Measurements from ENCODE around the gene SLC6A11. TPM values are rescaled to one million over a fixed set of nuclear protein-coding genes. Genes with fewer than 3 reads are reported as not detected.

Gene SLC6A11
- total RNA-seq, 1 experiment from 2014 or later: not detected

- Histone ChIP-seq H3K27ac (ENCODE audit: low read depth, low read length, poor library complexity, severe bottlenecking) (no peak overlapping the region), H3K36me3 (ENCODE audit: insufficient read depth, low read length, poor library complexity, severe bottlenecking) (no peaks in the 10 kb centered on the region), H3K4me3 (ENCODE audit: low read depth, low read length, poor library complexity, severe bottlenecking) (no peak overlapping the region), H3K27me3 (replicated peaks; ENCODE audit: insufficient read depth, low read depth, low read length, poor library complexity) (peaks cover 26% of the 10 kb centered on the region), H3K4me1 (ENCODE audit: insufficient read depth, low read length, poor library complexity, severe bottlenecking) (no peaks in the 10 kb centered on the region), H3K9me3 (ENCODE audit: low read depth, low read length, poor library complexity, severe bottlenecking) (no peaks in the 10 kb centered on the region)
- DNase-seq (ENCODE audit: low spot score): no peak
- TF ChIP-seq, protein P1, sequence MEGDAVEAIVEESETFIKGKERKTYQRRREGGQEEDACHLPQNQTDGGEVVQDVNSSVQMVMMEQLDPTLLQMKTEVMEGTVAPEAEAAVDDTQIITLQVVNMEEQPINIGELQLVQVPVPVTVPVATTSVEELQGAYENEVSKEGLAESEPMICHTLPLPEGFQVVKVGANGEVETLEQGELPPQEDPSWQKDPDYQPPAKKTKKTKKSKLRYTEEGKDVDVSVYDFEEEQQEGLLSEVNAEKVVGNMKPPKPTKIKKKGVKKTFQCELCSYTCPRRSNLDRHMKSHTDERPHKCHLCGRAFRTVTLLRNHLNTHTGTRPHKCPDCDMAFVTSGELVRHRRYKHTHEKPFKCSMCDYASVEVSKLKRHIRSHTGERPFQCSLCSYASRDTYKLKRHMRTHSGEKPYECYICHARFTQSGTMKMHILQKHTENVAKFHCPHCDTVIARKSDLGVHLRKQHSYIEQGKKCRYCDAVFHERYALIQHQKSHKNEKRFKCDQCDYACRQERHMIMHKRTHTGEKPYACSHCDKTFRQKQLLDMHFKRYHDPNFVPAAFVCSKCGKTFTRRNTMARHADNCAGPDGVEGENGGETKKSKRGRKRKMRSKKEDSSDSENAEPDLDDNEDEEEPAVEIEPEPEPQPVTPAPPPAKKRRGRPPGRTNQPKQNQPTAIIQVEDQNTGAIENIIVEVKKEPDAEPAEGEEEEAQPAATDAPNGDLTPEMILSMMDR (conservative IDR thresholded peaks at IDR 0.05; ENCODE audit: low read depth, low read length): no peak
- TF ChIP-seq EZH2 (IDR thresholded peaks at IDR 0.05; ENCODE audit: borderline replicate concordance, low read depth, low read length, poor library complexity, severe bottlenecking): no peak
- no TSS peak for BruUV-seq (replicated peaks)
- ChIA-PET CTCF (no interaction called here), POLR2A (ENCODE audit: low non-redundant PET) (no interaction called here)
- intact Hi-C loops (cut with micrococcal nuclease; ENCODE audit: unreplicated experiment): no loop called here
Observed at GRCh38 chr3:10926256-10926810, 110.3 kb downstream of the SLC6A11 start.

DNA sequence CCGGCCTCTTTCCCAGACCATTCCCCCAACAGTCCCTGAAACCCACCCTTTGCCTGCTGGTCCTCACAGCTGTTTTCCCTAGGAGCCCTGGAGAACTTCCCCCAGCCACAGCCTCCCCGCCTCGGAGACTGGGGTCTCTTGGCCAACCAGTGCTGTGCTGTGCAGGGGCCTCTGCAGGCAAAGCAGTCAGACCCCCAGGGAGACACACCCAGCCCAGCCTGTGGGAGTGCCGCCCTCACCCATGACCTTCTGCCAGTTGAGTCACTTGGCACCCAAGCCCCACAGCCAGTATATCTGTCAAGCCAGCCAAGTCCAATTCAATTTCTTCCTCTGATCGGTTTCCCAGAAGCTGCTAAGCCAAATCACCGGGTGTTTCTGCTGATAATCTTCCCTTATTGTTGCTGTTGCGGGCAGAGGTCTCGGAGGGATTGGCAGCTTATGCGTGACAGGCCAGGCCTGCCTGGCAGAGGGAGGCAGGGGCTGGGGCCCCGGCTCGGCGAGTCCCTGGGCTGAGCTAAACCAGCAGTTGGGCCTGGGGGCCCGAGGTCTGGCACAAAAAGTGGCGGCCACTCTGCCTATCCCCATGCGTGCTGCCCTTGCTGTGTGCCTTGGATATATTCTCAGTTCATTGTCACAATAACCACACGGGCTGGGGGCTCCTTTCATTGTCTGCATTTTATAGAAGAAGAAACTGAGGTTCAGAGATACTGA lies 110.9 kb downstream of the SLC6A11 start:
- peaks cover 21% of the 10 kb centered on the region for H3K27me3 ChIP-seq (replicated peaks; ENCODE audit: insufficient read depth, low read depth, low read length, poor library complexity)
- no peaks in the 10 kb centered on the region for H3K4me1 ChIP-seq (ENCODE audit: insufficient read depth, low read length, poor library complexity, severe bottlenecking)
- TF ChIP-seq, protein P1 (conservative IDR thresholded peaks at IDR 0.05; ENCODE audit: low read depth, low read length): no peak
- no peak for TF ChIP-seq EZH2 (IDR thresholded peaks at IDR 0.05; ENCODE audit: borderline replicate concordance, low read depth, low read length, poor library complexity, severe bottlenecking)
- no TSS peak for BruUV-seq (replicated peaks)
- CTCF ChIA-PET: no interaction called here
- intact Hi-C loops (cut with micrococcal nuclease; ENCODE audit: unreplicated experiment): no loop called here
- no peak for DNase-seq (ENCODE audit: low spot score)
- no peaks in the 10 kb centered on the region for H3K36me3 ChIP-seq (ENCODE audit: insufficient read depth, low read length, poor library complexity, severe bottlenecking)
- H3K9me3 ChIP-seq (ENCODE audit: low read depth, low read length, poor library complexity, severe bottlenecking): no peaks in the 10 kb centered on the region
- POLR2A ChIA-PET (ENCODE audit: low non-redundant PET): no interaction called here
- no peak overlapping the region for H3K4me3 ChIP-seq (ENCODE audit: low read depth, low read length, poor library complexity, severe bottlenecking)
- H3K27ac ChIP-seq (ENCODE audit: low read depth, low read length, poor library complexity, severe bottlenecking): no peak overlapping the region

DNA sequence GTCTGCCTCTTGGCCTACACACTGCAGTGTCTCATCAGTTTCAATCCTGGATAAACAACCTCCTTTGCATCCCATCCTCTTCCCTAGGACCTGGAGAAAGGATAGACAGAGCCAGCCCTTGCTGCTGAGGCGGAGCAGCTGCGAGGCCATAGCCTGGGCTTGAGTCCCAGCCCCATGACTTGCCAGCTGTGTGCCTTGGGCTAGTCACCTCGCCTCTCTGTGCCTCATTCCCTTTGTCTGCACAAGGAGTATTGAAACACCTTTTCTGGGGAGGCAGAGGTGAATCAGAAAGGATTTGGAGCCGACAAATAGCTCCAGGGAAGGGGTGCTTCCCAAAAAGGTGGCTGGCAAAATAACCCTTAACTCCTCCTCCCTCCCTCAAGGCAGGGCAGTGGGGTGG lies 111.5 kb downstream of the SLC6A11 start:
- Histone ChIP-seq H3K27me3 (replicated peaks; ENCODE audit: insufficient read depth, low read depth, low read length, poor library complexity) (peaks cover 15% of the 10 kb centered on the region), H3K4me3 (ENCODE audit: low read depth, low read length, poor library complexity, severe bottlenecking) (no peak overlapping the region), H3K9me3 (ENCODE audit: low read depth, low read length, poor library complexity, severe bottlenecking) (no peaks in the 10 kb centered on the region), H3K36me3 (ENCODE audit: insufficient read depth, low read length, poor library complexity, severe bottlenecking) (no peaks in the 10 kb centered on the region), H3K27ac (ENCODE audit: low read depth, low read length, poor library complexity, severe bottlenecking) (no peak overlapping the region), H3K4me1 (ENCODE audit: insufficient read depth, low read length, poor library complexity, severe bottlenecking) (no peaks in the 10 kb centered on the region)
- CTCF ChIA-PET: no interaction called here
- POLR2A ChIA-PET (ENCODE audit: low non-redundant PET): no interaction called here
- no peak for TF ChIP-seq EZH2 (IDR thresholded peaks at IDR 0.05; ENCODE audit: borderline replicate concordance, low read depth, low read length, poor library complexity, severe bottlenecking)
- TF ChIP-seq, protein P1 (conservative IDR thresholded peaks at IDR 0.05; ENCODE audit: low read depth, low read length): no peak
- intact Hi-C loops (cut with micrococcal nuclease; ENCODE audit: unreplicated experiment): no loop called here
- DNase-seq (ENCODE audit: low spot score): no peak
- BruUV-seq (replicated peaks): no TSS peak
